Coronary artery (tissue), 2 donors: Measurements from ENCODE around the gene APOB.
A peak's percentile ranks its signal among the peaks of the same experiment; 100 is the strongest.

Experiments
- DNase-seq: peaks from one replicate; pipeline ENCODE4 v3.0.0-alpha.2; 2017; ENCODE audit warnings: low spot score
- H3K27ac ChIP-seq, 2 donors: fragments of 200-600 bp; sonication (generic); one replicate each; pipeline ENCODE4 v1.5.1; 2016 to 2019
- H3K4me3 ChIP-seq: fragments of 200-600 bp; sonication (generic); 2 replicates; pipeline ENCODE4 v1.5.1; 2016; ENCODE audit warnings: mild to moderate bottlenecking, moderate library complexity
- TF ChIP-seq, protein P1 (sequence below): fragments of 200-600 bp; sonication (generic); IDR thresholded peaks from one replicate; pipeline ENCODE4 v1.5.1; 2019; ENCODE audit warnings: antibody characterized with exemption

APOB gene

GRCh38 chr2:21024722-21025389 is 19.0 kb downstream of the APOB start:
- DNase-seq = peak; percentile 22
- Histone ChIP-seq H3K27ac (no peak overlapping the region), H3K4me3 (no peak overlapping the region)
- TF ChIP-seq, protein P1, sequence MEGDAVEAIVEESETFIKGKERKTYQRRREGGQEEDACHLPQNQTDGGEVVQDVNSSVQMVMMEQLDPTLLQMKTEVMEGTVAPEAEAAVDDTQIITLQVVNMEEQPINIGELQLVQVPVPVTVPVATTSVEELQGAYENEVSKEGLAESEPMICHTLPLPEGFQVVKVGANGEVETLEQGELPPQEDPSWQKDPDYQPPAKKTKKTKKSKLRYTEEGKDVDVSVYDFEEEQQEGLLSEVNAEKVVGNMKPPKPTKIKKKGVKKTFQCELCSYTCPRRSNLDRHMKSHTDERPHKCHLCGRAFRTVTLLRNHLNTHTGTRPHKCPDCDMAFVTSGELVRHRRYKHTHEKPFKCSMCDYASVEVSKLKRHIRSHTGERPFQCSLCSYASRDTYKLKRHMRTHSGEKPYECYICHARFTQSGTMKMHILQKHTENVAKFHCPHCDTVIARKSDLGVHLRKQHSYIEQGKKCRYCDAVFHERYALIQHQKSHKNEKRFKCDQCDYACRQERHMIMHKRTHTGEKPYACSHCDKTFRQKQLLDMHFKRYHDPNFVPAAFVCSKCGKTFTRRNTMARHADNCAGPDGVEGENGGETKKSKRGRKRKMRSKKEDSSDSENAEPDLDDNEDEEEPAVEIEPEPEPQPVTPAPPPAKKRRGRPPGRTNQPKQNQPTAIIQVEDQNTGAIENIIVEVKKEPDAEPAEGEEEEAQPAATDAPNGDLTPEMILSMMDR = no peak

DNA sequence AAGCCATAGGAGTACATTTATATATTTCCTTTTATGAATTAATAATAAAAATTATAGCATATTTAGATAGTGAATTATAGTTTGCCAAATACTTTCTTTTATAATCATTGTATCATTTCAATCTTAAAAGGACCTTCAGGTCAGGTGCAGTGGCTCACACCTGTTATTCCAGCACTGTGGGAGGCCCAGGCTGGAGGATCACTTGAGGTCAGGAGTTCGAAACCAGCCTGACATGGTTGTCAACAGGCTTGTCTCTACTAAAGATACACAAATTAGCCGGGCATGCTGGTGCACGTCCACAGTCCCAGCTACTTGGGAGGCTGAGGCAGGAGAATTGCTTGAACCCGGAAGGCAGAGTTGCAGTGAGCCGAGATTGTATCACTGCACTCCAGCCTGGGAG is 19.7 kb downstream of the APOB start:
- DNase-seq = peak; percentile 14
- no peak overlapping the region for H3K27ac ChIP-seq
- TF ChIP-seq, protein P1 = no peak
- no peak overlapping the region for H3K4me3 ChIP-seq

DNA sequence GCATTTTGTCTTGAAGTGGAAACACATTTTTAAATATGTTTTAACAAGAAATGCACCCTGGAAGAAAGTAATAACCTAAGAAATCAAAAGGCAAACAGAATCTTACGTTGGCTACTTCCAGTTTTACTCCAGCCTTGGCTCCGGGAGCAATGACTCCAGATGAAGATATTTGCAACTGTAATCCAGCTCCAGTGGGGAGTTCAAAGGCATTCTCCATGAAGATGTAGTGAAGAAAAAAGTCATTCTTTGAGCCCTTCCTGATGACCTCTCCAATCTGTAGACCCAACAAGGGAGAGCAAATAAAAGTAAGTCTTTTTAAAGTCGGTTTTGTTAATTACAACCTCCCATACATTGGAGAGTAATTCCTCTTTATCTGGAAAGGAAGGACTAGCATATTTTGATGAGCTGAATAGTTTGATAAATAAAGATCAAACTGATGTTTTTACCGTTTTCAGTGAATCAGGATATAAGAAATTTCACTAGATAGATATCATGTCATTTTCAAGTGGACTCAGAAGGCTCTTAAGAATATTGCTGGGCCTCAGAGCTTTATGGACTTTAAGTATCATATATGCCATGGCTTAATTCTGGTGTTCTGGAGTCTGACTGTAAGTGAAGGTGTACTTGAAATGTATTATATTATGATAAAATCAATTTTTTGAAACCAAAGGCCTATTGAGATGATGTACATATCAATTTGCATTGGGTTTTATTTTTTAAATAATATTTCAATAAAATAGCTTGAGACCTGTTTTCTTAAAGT is 20.3 kb downstream of the APOB start:
- no peak for DNase-seq
- Histone ChIP-seq H3K4me3 (no peak overlapping the region), H3K27ac (no peak overlapping the region)
- TF ChIP-seq, protein P1 = no peak

- Histone ChIP-seq H3K4me3 (no peak overlapping the region), H3K27ac (no peak overlapping the region)
- TF ChIP-seq, protein P1 = no peak
- DNase-seq = no peak
Measured at GRCh38 chr2:21022792-21023367, 21.0 kb downstream of the APOB start.

DNA sequence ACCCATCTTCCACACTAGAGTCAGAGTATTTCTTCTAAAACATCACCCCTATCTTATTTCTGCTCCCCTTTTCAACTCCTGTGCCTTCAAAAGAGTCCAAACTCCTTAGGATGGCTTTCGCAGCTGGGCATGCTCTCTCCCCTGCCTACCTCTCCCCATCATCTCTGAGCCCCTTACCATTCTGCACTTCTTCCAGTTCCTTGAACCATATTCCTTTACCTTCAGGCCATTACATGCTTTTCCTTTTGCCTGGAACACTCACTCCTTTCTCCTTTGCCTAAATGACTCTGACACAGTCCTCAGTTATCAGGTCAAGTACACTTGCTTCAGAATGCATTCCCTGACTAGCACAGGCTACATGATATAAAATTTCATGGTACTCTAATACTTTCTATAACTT is 22.4 kb downstream of the APOB start:
- H3K27ac ChIP-seq = no peak overlapping the region
- DNase-seq = no peak
- H3K4me3 ChIP-seq = no peak overlapping the region
- TF ChIP-seq, protein P1 = no peak

GRCh38 chr2:21020668-21021288 is 23.1 kb downstream of the APOB start:
- peak; percentile 11 for DNase-seq
- H3K27ac ChIP-seq = no peak overlapping the region
- no peak overlapping the region for H3K4me3 ChIP-seq
- TF ChIP-seq, protein P1 = no peak
